Kidney (tissue), 14 donors: Measurements from ENCODE around the gene ADARB2. TPM values are rescaled to one million over a fixed set of nuclear protein-coding genes. Genes with fewer than 3 reads are reported as not detected.

Experiments
- DNase-seq, 5 donors: peaks; one replicate each; pipeline ENCODE4 v3.0.0-alpha.2; 2013 to 2020
- FAIRE-seq: peaks from 2 replicates; lab custom pipeline; 2012; peaks lifted over from hg19 to GRCh38; lab: Jason Lieb, UNC
- H3K27ac ChIP-seq, 2 donors: one replicate each; pipeline ENCODE4 v1.7.0; 2013; ENCODE audit warnings: low read depth in 2 of 2, low read length in 2 of 2, inconsistent platforms in 1 of 2
- H3K27me3 ChIP-seq: one replicate; pipeline ENCODE4 v1.7.1; 2013; ENCODE audit warnings: low read length, inconsistent platforms; ENCODE audit not compliant: control insufficient read depth, insufficient read depth
- H3K36me3 ChIP-seq, 3 donors: one replicate each; pipeline versions ENCODE4 v1.7.0 to v1.7.1; 2013; ENCODE audit warnings: low read length in 3 of 3, control low read depth in 1 of 3, inconsistent platforms in 1 of 3; ENCODE audit not compliant: insufficient read depth in 3 of 3, control insufficient read depth in 2 of 3
- H3K4me1 ChIP-seq, 3 donors: one replicate each; pipeline versions ENCODE4 v1.7.0 to v1.7.1; 2013; ENCODE audit warnings: low read length in 3 of 3, inconsistent platforms in 1 of 3, low read depth in 1 of 3; ENCODE audit not compliant: control insufficient read depth in 2 of 3, insufficient read depth in 2 of 3
- H3K4me3 ChIP-seq, 3 donors: one replicate each; pipeline versions ENCODE4 v1.7.0 to v1.8.1; 2013; ENCODE audit warnings: low read length in 3 of 3, control low read depth in 1 of 3, inconsistent platforms in 1 of 3
- H3K9ac ChIP-seq, 3 donors: one replicate each; pipeline versions ENCODE4 v1.7.0 to v1.7.1; 2013; ENCODE audit warnings: low read length in 3 of 3, control low read depth in 1 of 3, inconsistent platforms in 1 of 3
- H3K9me3 ChIP-seq, 3 donors: one replicate each; pipeline versions ENCODE4 v1.7.0 to v1.7.1; 2013; ENCODE audit warnings: low read length in 3 of 3, control low read depth in 1 of 3, inconsistent platforms in 1 of 3; ENCODE audit not compliant: control insufficient read depth in 2 of 3, insufficient read depth in 1 of 3
- intact Hi-C: fragments of 100-400 bp; cut with DNase I; formaldehyde crosslinking; loops from one replicate; pipeline ENCODE4 v1.11.1; 2022
- polyA plus RNA-seq: library from polyadenylated mRNA; stranded (reverse); fragments of 350-450 nt; fragmentation: Illumina TruSeq; extraction: RNeasy Lipid Tissue Mini Kit (QIAGEN cat#74804); gene quantifications from one replicate; pipeline ENCODE4 v1.2.3, GENCODE V29; 2014; ENCODE audit warnings: low read depth, low replicate concordance; ENCODE audit not compliant: insufficient read depth
- total RNA-seq: library from RNA; stranded (reverse); fragmentation: NEBNext Ultra II Directional; extraction: Animal tissue kit (Norgen Biotek cat#: 25700); gene quantifications from one replicate; pipeline ENCODE4 v1.2.1, GENCODE V29; 2021
- TF ChIP-seq, protein P1 (sequence below): IDR thresholded peaks from 3 replicates; pipeline ENCODE4 v1.5.1; 2012; ENCODE audit warnings: mild to moderate bottlenecking, moderate library complexity, borderline replicate concordance; ENCODE audit not compliant: insufficient read depth; ENCODE audit errors: extremely low read depth
- donor health status: control.
- donor health status: control.
- donor health status: control.
- donor health status: control.
- donor health status: control.
- donor health status: DM: yes; HTN: yes; CAD: no.
- donor health status: Normal renal cell carcinoma (clear cell type).

ADARB2 gene
- total and polyA plus RNA-seq, 2 donors from 2014 or later: 1.0 to 1.3 TPM

- Histone ChIP-seq H3K4me3 (no peak overlapping the region), H3K9ac (no peak overlapping the region), H3K9me3 (no peaks in the 10 kb centered on the region), H3K36me3 (no peaks in the 10 kb centered on the region), H3K27me3 (no peaks in the 10 kb centered on the region), H3K4me1 (no peaks in the 10 kb centered on the region), H3K27ac (no peak overlapping the region)
- TF ChIP-seq, protein P1, sequence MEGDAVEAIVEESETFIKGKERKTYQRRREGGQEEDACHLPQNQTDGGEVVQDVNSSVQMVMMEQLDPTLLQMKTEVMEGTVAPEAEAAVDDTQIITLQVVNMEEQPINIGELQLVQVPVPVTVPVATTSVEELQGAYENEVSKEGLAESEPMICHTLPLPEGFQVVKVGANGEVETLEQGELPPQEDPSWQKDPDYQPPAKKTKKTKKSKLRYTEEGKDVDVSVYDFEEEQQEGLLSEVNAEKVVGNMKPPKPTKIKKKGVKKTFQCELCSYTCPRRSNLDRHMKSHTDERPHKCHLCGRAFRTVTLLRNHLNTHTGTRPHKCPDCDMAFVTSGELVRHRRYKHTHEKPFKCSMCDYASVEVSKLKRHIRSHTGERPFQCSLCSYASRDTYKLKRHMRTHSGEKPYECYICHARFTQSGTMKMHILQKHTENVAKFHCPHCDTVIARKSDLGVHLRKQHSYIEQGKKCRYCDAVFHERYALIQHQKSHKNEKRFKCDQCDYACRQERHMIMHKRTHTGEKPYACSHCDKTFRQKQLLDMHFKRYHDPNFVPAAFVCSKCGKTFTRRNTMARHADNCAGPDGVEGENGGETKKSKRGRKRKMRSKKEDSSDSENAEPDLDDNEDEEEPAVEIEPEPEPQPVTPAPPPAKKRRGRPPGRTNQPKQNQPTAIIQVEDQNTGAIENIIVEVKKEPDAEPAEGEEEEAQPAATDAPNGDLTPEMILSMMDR: no peak
- FAIRE-seq (no peak), DNase-seq (no peak)
- intact Hi-C loops: no loop called here
Measured at GRCh38 chr10:1291178-1292090, 445.9 kb downstream of the ADARB2 start.

- H3K36me3 ChIP-seq: no peaks in the 10 kb centered on the region
- TF ChIP-seq, protein P1: no peak
- DNase-seq (no peak), FAIRE-seq (no peak)
- no peak overlapping the region for H3K9ac ChIP-seq
- no peak overlapping the region for H3K4me3 ChIP-seq
- H3K27ac ChIP-seq: no peak overlapping the region
- intact Hi-C loops: no loop called here
- H3K4me1 ChIP-seq: no peaks in the 10 kb centered on the region
- H3K27me3 ChIP-seq: no peaks in the 10 kb centered on the region
- H3K9me3 ChIP-seq: no peaks in the 10 kb centered on the region
Measured at GRCh38 chr10:1290071-1290471, 447.3 kb downstream of the ADARB2 start.

DNA sequence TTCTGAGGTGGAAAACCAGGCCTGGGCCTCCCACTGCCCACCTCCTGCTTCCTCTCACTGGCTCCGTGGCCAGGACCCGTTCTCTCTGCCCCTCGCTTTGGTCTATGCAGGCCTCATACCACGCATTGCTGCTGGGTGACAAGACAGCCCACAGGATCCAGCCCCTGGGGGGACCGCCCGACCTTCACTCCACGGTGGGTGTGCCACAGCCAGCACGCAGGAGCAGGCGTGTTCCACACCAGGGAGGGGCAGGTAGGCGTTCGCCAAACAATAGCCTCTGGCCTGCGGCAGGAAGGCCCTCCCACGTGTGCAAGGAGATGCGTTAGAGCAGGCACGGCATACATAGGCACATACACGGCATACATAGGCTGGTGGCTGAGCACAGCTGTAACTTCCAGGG is 447.7 kb downstream of the ADARB2 start:
- intact Hi-C loops: no loop called here
- no peak for FAIRE-seq
- Histone ChIP-seq H3K9ac (no peak overlapping the region), H3K4me3 (no peak overlapping the region), H3K36me3 (no peaks in the 10 kb centered on the region), H3K9me3 (peaks cover 0 to 2% (median 0%) of the 10 kb centered on the region in 3 donors), H3K27me3 (no peaks in the 10 kb centered on the region), H3K27ac (no peak overlapping the region), H3K4me1 (no peaks in the 10 kb centered on the region)
- DNase-seq: no peak
- TF ChIP-seq, protein P1: no peak
